ENCODE measurements around the gene GTF2A1. TPM values are rescaled to one million over a fixed set of nuclear protein-coding genes. Genes with fewer than 3 reads are reported as not detected.

Gene GTF2A1
- total RNA-seq, 1 donor from 2014 or later = 9.5 TPM

GRCh38 chr14:81205639-81206038 lies 15.1 kb downstream of the GTF2A1 start:
- no peak overlapping the region for H3K4me3 ChIP-seq (ENCODE audit: low read depth, low read length)
- no peak for DNase-seq (ENCODE audit: low read depth)
- no peak for TF ChIP-seq CTCF (conservative IDR thresholded peaks at IDR 0.05; ENCODE audit: low read depth, low read length)

- DNase-seq (ENCODE audit: low read depth) = no peak
- no peak overlapping the region for H3K4me3 ChIP-seq (ENCODE audit: low read depth, low read length)
- TF ChIP-seq CTCF (conservative IDR thresholded peaks at IDR 0.05; ENCODE audit: low read depth, low read length) = no peak
Observed at GRCh38 chr14:81200054-81200453, 20.7 kb downstream of the GTF2A1 start.

- DNase-seq (ENCODE audit: low read depth) = no peak
- no peak for TF ChIP-seq CTCF (conservative IDR thresholded peaks at IDR 0.05; ENCODE audit: low read depth, low read length)
- H3K4me3 ChIP-seq (ENCODE audit: low read depth, low read length) = no peak overlapping the region
Observed at GRCh38 chr14:81199084-81199483, 21.7 kb downstream of the GTF2A1 start.

- no peak for TF ChIP-seq CTCF (conservative IDR thresholded peaks at IDR 0.05; ENCODE audit: low read depth, low read length)
- no peak overlapping the region for H3K4me3 ChIP-seq (ENCODE audit: low read depth, low read length)
- DNase-seq (ENCODE audit: low read depth) = no peak
Observed at GRCh38 chr14:81198651-81199050, 22.1 kb downstream of the GTF2A1 start.

- TF ChIP-seq CTCF (conservative IDR thresholded peaks at IDR 0.05; ENCODE audit: low read depth, low read length) = no peak
- H3K4me3 ChIP-seq (ENCODE audit: low read depth, low read length) = no peak overlapping the region
- DNase-seq (ENCODE audit: low read depth) = no peak
Observed at GRCh38 chr14:81193924-81194633, 26.7 kb downstream of the GTF2A1 start.

- no peak for DNase-seq (ENCODE audit: low read depth)
- no peak for TF ChIP-seq CTCF (conservative IDR thresholded peaks at IDR 0.05; ENCODE audit: low read depth, low read length)
- H3K4me3 ChIP-seq (ENCODE audit: low read depth, low read length) = no peak overlapping the region
Observed at GRCh38 chr14:81192594-81192993, 28.2 kb downstream of the GTF2A1 start.

Measured in epithelial cell of proximal tubule (primary cell).